ENCODE results near the gene COTL1. TPM values are rescaled to one million over a fixed set of nuclear protein-coding genes. Genes with fewer than 3 reads are reported as not detected.

Gene COTL1
- total RNA-seq, 4 donors from 2014 or later = 7.9 to 12.9 (median 10.3) TPM

DNA sequence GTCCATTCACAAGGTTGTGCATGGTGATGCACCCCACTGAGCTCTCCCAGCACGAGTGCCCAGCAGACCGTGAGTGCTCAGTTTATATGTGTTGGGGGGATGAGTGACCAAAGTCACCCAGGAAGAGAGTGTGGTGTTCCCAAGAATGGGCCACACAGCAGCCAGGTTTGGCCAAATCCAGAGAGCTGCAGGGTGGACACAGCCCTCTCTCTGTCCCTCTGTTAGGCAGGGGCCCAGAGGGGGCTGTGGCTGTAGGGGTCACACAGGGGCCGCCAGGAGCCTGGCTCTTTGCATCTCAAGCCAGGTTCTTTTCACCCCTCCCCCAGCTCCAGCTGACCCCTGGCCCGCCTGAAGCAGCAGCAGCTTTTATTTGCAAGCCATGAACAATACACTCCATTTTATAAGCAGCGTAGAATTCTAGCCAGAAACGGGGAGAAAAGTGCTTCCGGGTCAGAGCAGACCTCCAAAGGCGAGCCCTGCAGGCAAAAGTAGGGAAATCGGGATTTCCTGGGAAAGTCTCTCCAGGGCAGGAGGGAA, 13.3 kb downstream of the COTL1 start:
- no peaks in the 10 kb centered on the region for H3K27me3 ChIP-seq
- no peak for DNase-seq (ENCODE audit: low spot score in 2 of 2)
- peaks cover 41% of the 10 kb centered on the region for H3K4me1 ChIP-seq
- no peak overlapping the region for H3K27ac ChIP-seq
- H3K4me3 ChIP-seq = no peak overlapping the region
- TF ChIP-seq POLR2AphosphoS5 (IDR thresholded peaks at IDR 0.05) = no peak
- TF ChIP-seq POLR2A (IDR thresholded peaks at IDR 0.05) = no peak
- TF ChIP-seq, protein P1, sequence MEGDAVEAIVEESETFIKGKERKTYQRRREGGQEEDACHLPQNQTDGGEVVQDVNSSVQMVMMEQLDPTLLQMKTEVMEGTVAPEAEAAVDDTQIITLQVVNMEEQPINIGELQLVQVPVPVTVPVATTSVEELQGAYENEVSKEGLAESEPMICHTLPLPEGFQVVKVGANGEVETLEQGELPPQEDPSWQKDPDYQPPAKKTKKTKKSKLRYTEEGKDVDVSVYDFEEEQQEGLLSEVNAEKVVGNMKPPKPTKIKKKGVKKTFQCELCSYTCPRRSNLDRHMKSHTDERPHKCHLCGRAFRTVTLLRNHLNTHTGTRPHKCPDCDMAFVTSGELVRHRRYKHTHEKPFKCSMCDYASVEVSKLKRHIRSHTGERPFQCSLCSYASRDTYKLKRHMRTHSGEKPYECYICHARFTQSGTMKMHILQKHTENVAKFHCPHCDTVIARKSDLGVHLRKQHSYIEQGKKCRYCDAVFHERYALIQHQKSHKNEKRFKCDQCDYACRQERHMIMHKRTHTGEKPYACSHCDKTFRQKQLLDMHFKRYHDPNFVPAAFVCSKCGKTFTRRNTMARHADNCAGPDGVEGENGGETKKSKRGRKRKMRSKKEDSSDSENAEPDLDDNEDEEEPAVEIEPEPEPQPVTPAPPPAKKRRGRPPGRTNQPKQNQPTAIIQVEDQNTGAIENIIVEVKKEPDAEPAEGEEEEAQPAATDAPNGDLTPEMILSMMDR (IDR thresholded peaks at IDR 0.05) = no peak
- TF ChIP-seq EP300 (IDR thresholded peaks at IDR 0.05) = no peak
- no peaks in the 10 kb centered on the region for H3K9me3 ChIP-seq
- WGBS = 86% methylated on average over 9 of the region's 9 CpGs
- H3K36me3 ChIP-seq = no peaks in the 10 kb centered on the region

- no peak for DNase-seq (ENCODE audit: low spot score in 2 of 2)
- TF ChIP-seq POLR2A (IDR thresholded peaks at IDR 0.05) = no peak
- TF ChIP-seq, protein P1 (IDR thresholded peaks at IDR 0.05) = no peak
- peaks cover 48% of the 10 kb centered on the region for H3K4me1 ChIP-seq
Measured at GRCh38 chr16:84603940-84604339, 13.9 kb downstream of the COTL1 start.

DNA sequence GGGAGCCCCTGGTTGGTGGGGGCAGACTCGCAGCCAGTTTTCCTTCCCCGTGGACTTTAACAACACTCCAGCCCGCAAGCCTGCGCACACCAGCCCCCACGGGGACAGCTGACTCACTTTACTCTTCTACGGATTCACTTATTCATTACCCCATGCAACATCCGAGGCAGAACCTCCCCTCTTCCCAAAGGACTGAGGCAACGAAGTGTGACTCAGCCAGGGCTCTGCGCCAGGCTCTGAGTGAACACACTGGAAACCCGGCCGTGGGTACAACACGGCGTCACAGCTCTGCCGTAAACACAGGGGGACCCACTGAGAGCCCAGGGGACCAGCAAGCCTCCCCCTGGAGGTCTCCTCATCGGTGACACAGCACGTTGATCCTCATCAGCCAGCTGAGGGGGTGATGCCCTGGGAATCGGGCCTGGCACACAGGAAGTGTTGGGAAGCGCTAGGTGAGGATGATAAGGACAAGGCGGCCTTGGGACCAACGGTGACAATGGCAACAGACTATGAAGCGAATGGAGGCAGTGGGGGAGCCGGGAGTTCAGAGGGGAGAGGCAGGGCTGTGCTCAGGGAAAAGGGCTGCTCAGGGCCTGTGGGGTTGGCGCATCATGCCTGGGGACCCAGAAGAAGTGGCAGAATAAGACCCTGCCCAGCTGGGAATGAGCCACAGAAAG, 14.6 kb downstream of the COTL1 start:
- no peaks in the 10 kb centered on the region for H3K27me3 ChIP-seq
- peak overlapping the region; percentile 60 for H3K27ac ChIP-seq
- H3K36me3 ChIP-seq = no peaks in the 10 kb centered on the region
- peak overlapping the region; percentile 10 for H3K4me3 ChIP-seq
- peak; percentile 89 to 91 for DNase-seq (ENCODE audit: low spot score in 2 of 2)
- H3K4me1 ChIP-seq = peaks cover 51% of the 10 kb centered on the region
- 57% methylated on average over 23 of the region's 23 CpGs for WGBS
- TF ChIP-seq POLR2A (IDR thresholded peaks at IDR 0.05) (no peak), EP300 (IDR thresholded peaks at IDR 0.05) (no peak), POLR2AphosphoS5 (IDR thresholded peaks at IDR 0.05) (no peak)
- TF ChIP-seq, protein P1 (IDR thresholded peaks at IDR 0.05) = no peak
- no peaks in the 10 kb centered on the region for H3K9me3 ChIP-seq

More at GRCh38 chr16:84603940-84604339, 13.9 kb downstream of the COTL1 start:
- WGBS = 77% methylated on average over 10 of the region's 10 CpGs
- no peaks in the 10 kb centered on the region for H3K27me3 ChIP-seq
- H3K4me3 ChIP-seq = no peak overlapping the region
- H3K9me3 ChIP-seq = no peaks in the 10 kb centered on the region
- H3K36me3 ChIP-seq = no peaks in the 10 kb centered on the region
- peak overlapping the region; percentile 60 for H3K27ac ChIP-seq

GRCh38 chr16:84600343-84601229, 17.3 kb downstream of the COTL1 start:
- H3K27ac ChIP-seq = peak overlapping the region; percentile 78
- DNase-seq (ENCODE audit: low spot score in 2 of 2) = no peak
- no peaks in the 10 kb centered on the region for H3K27me3 ChIP-seq
- H3K4me1 ChIP-seq = peaks cover 63% of the 10 kb centered on the region
- no peaks in the 10 kb centered on the region for H3K36me3 ChIP-seq
- TF ChIP-seq POLR2A (IDR thresholded peaks at IDR 0.05) = no peak
- TF ChIP-seq, protein P1 (IDR thresholded peaks at IDR 0.05) = no peak
- no peak for TF ChIP-seq POLR2AphosphoS5 (IDR thresholded peaks at IDR 0.05)
- TF ChIP-seq EP300 (IDR thresholded peaks at IDR 0.05) = no peak
- WGBS = 83% methylated on average over 25 of the region's 25 CpGs
- no peaks in the 10 kb centered on the region for H3K9me3 ChIP-seq
- no peak overlapping the region for H3K4me3 ChIP-seq
